Kidney (tissue), 14 donors: ENCODE data around the gene KCTD2. TPM values are rescaled to one million over a fixed set of nuclear protein-coding genes. Genes with fewer than 3 reads are reported as not detected.

Experiments
- DNase-seq, 5 donors: peaks; one replicate each; pipeline ENCODE4 v3.0.0-alpha.2; 2013 to 2020
- FAIRE-seq: peaks from 2 replicates; lab custom pipeline; 2012; peaks lifted over from hg19 to GRCh38; lab: Jason Lieb, UNC
- H3K27ac ChIP-seq, 2 donors: one replicate each; pipeline ENCODE4 v1.7.0; 2013; ENCODE audit warnings: low read depth in 2 of 2, low read length in 2 of 2, inconsistent platforms in 1 of 2
- H3K27me3 ChIP-seq: one replicate; pipeline ENCODE4 v1.7.1; 2013; ENCODE audit warnings: low read length, inconsistent platforms; ENCODE audit not compliant: control insufficient read depth, insufficient read depth
- H3K36me3 ChIP-seq, 3 donors: one replicate each; pipeline versions ENCODE4 v1.7.0 to v1.7.1; 2013; ENCODE audit warnings: low read length in 3 of 3, control low read depth in 1 of 3, inconsistent platforms in 1 of 3; ENCODE audit not compliant: insufficient read depth in 3 of 3, control insufficient read depth in 2 of 3
- H3K4me1 ChIP-seq, 3 donors: one replicate each; pipeline versions ENCODE4 v1.7.0 to v1.7.1; 2013; ENCODE audit warnings: low read length in 3 of 3, inconsistent platforms in 1 of 3, low read depth in 1 of 3; ENCODE audit not compliant: control insufficient read depth in 2 of 3, insufficient read depth in 2 of 3
- H3K4me3 ChIP-seq, 3 donors: one replicate each; pipeline versions ENCODE4 v1.7.0 to v1.8.1; 2013; ENCODE audit warnings: low read length in 3 of 3, control low read depth in 1 of 3, inconsistent platforms in 1 of 3
- H3K9ac ChIP-seq, 3 donors: one replicate each; pipeline versions ENCODE4 v1.7.0 to v1.7.1; 2013; ENCODE audit warnings: low read length in 3 of 3, control low read depth in 1 of 3, inconsistent platforms in 1 of 3
- H3K9me3 ChIP-seq, 3 donors: one replicate each; pipeline versions ENCODE4 v1.7.0 to v1.7.1; 2013; ENCODE audit warnings: low read length in 3 of 3, control low read depth in 1 of 3, inconsistent platforms in 1 of 3; ENCODE audit not compliant: control insufficient read depth in 2 of 3, insufficient read depth in 1 of 3
- intact Hi-C: fragments of 100-400 bp; cut with DNase I; formaldehyde crosslinking; loops from one replicate; pipeline ENCODE4 v1.11.1; 2022
- polyA plus RNA-seq: library from polyadenylated mRNA; stranded (reverse); fragments of 350-450 nt; fragmentation: Illumina TruSeq; extraction: RNeasy Lipid Tissue Mini Kit (QIAGEN cat#74804); gene quantifications from one replicate; pipeline ENCODE4 v1.2.3, GENCODE V29; 2014; ENCODE audit warnings: low read depth, low replicate concordance; ENCODE audit not compliant: insufficient read depth
- total RNA-seq: library from RNA; stranded (reverse); fragmentation: NEBNext Ultra II Directional; extraction: Animal tissue kit (Norgen Biotek cat#: 25700); gene quantifications from one replicate; pipeline ENCODE4 v1.2.1, GENCODE V29; 2021
- TF ChIP-seq, protein P1 (sequence below): IDR thresholded peaks from 3 replicates; pipeline ENCODE4 v1.5.1; 2012; ENCODE audit warnings: mild to moderate bottlenecking, moderate library complexity, borderline replicate concordance; ENCODE audit not compliant: insufficient read depth; ENCODE audit errors: extremely low read depth
- donor health status: control.
- donor health status: control.
- donor health status: control.
- donor health status: control.
- donor health status: control.
- donor health status: DM: yes; HTN: yes; CAD: no.
- donor health status: Normal renal cell carcinoma (clear cell type).

The KCTD2 gene
- total and polyA plus RNA-seq, 2 donors from 2014 or later, result 26.0 to 30.2 TPM

DNA sequence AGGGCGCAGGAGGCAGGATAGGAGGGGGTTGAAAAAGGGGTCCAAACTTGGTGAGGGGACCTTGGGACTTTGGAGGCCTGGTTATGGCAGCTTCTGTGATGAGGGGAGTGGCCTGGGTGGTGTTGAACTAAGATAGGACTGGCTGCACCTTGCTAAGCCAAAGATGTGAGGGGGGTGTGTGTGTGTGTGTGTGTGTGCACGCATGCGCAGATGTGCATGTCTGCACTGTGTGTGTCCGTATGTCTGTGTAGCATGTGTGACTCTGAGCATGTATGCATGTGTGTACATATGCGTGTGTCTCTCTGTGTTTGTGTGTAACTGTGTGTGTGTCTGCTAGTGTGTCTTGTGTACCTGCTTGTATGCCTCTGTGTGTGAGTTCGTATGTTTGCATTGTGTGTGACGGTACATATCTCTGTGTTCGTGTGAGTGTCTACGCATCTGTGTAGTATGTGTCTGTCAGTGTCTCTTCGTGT is 44.9 kb downstream of the KCTD2 start:
- Histone ChIP-seq H3K4me3 (peak overlapping the region in 2 of 3 donors; percentile 10 to 17), H3K36me3 (no peaks in the 10 kb centered on the region), H3K9ac (no peak overlapping the region), H3K27me3 (no peaks in the 10 kb centered on the region), H3K27ac (peak overlapping the region; percentile 65 to 71), H3K4me1 (peaks cover 3 to 46% (median 14%) of the 10 kb centered on the region in 3 donors), H3K9me3 (no peaks in the 10 kb centered on the region)
- FAIRE-seq, result no peak
- intact Hi-C loops, result no loop called here
- DNase-seq, result no peak
- TF ChIP-seq, protein P1, sequence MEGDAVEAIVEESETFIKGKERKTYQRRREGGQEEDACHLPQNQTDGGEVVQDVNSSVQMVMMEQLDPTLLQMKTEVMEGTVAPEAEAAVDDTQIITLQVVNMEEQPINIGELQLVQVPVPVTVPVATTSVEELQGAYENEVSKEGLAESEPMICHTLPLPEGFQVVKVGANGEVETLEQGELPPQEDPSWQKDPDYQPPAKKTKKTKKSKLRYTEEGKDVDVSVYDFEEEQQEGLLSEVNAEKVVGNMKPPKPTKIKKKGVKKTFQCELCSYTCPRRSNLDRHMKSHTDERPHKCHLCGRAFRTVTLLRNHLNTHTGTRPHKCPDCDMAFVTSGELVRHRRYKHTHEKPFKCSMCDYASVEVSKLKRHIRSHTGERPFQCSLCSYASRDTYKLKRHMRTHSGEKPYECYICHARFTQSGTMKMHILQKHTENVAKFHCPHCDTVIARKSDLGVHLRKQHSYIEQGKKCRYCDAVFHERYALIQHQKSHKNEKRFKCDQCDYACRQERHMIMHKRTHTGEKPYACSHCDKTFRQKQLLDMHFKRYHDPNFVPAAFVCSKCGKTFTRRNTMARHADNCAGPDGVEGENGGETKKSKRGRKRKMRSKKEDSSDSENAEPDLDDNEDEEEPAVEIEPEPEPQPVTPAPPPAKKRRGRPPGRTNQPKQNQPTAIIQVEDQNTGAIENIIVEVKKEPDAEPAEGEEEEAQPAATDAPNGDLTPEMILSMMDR, result no peak

DNA sequence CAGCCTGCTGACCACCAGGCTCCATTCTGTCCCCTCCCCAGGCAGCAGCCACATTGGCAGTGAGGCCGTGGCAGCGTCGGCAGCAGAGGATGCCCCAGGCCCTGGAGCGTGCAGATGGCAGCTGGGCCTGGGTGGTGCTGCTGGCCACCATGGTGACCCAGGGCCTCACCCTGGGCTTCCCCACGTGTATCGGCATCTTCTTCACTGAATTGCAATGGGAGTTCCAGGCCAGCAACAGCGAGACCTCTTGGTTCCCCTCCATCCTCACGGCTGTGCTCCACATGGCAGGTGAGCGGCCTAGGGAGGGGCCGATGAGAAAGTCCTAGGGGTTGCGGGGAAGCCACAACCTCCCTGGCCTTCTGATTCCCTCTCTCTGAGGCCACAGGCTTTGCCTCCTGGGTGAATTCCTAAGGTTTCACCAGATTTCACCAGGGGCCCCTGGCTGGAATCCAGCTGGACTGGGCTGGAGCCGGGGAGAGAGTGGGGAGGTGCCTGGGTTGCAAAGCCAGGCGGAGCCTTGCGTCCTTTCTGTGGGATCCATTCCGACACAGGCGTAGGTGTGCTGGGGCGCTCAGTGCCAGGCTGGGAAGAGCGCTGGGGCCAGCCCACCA is 46.6 kb downstream of the KCTD2 start:
- no peak overlapping the region for H3K4me3 ChIP-seq
- H3K9me3 ChIP-seq, result no peaks in the 10 kb centered on the region
- no peaks in the 10 kb centered on the region for H3K36me3 ChIP-seq
- H3K4me1 ChIP-seq, result peaks cover 3 to 38% (median 14%) of the 10 kb centered on the region in 3 donors
- H3K27me3 ChIP-seq, result no peaks in the 10 kb centered on the region
- FAIRE-seq (no peak), DNase-seq (peak in 2 of 5 donors; percentile 21 to 84)
- H3K9ac ChIP-seq, result no peak overlapping the region
- TF ChIP-seq, protein P1, result no peak
- peak overlapping the region; percentile 7 to 47 for H3K27ac ChIP-seq
- intact Hi-C loops, result no loop called here

DNA sequence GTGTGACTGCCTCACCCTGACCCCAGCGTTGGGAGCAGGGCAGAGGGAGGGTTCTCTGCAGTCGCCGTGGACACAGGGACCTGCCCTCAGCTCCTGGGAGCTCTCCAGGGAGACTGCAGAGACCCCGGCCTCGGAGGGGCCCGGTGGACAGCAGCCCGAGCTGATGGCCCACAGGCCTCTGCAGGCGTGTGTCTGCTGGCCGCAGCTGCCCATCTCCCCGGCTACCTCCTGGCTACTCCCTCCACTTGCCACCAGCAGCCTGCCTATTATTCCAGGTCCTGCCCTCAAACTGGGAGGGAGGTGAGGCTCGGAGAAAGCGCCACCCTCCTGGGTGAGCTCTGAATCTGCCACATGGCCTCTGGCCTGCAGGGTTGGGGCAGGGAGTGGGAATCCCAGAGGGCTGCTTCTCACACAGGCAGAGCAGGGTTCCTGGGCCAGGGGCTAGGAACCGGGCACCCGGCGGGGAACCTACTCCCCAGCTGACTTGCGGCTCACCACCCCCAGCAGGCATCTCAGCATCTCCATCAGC is 47.9 kb downstream of the KCTD2 start:
- no peaks in the 10 kb centered on the region for H3K9me3 ChIP-seq
- no peak overlapping the region for H3K4me3 ChIP-seq
- DNase-seq (peak in 1 of 5 donors; percentile 76), FAIRE-seq (no peak)
- peaks cover 3 to 34% (median 7%) of the 10 kb centered on the region in 3 donors for H3K4me1 ChIP-seq
- peak overlapping the region in 1 of 2 donors; percentile 22 for H3K27ac ChIP-seq
- no peaks in the 10 kb centered on the region for H3K27me3 ChIP-seq
- no peak overlapping the region for H3K9ac ChIP-seq
- no peaks in the 10 kb centered on the region for H3K36me3 ChIP-seq
- intact Hi-C loops, result no loop called here
- TF ChIP-seq, protein P1, result no peak
